Caki2 (cell line): ENCODE measurements around the gene SEC14L1. TPM values are rescaled to one million over a fixed set of nuclear protein-coding genes. Genes with fewer than 3 reads are reported as not detected.

Source experiments
- DNase-seq: peaks from one replicate; pipeline ENCODE4 v3.0.0-alpha.2; 2015; ENCODE audit warnings: low read depth
- in situ Hi-C: cut with HindIII; loops from 2 replicates; pipeline ENCODE4 v1.10.0; 2016; ENCODE audit warnings: low sequenced_read_pairs, low pct_unique_long_range_greater_than_20kb, mixed read lengths
- total RNA-seq: library from RNA; depleted of rRNA; stranded (reverse); fragments of >200 nt; shearing (Covaris generic); gene quantifications from 2 replicates; pipeline ENCODE4 v1.2.3, GENCODE V29; 2014; ENCODE audit warnings: low replicate concordance

The SEC14L1 gene
- total RNA-seq, 1 experiment from 2014 or later, result 13.3 TPM

- in situ Hi-C loops, result no loop called here
- no peak for DNase-seq
Measured at GRCh38 chr17:77258638-77259037, 117.9 kb downstream of the SEC14L1 start.

DNA sequence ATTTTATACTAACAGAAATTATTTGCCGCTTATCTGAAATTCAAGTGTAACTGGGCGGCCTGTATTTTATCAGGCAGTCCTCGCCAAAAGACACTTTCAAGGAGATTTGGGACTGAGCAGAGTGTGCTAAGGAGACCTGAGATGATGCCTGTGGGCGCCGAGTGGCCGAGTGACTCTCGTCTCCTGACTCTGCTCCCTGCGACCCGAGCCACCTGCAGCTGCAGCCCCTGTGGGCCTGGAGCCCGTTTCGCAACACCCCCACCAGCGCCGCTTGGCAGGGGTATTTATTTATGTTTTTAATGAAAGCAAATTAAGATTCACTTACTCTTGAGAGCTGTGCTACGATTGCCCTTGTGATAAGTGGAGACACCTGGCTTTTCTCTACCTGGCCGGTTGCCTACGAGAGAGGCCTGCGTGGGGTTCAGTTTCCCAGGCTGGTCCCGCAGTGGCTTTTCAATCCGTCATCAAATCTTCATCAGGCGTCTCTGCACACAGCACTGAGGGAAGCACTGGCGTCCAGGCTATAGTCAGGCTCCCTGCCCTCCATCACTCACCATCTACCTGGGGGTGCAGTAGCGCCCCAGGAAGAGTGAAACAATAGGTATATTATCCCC is 124.0 kb downstream of the SEC14L1 start:
- no peak for DNase-seq
- in situ Hi-C loops, result no loop called here

GRCh38 chr17:77266213-77266612 is 125.4 kb downstream of the SEC14L1 start:
- no peak for DNase-seq
- in situ Hi-C loops, result no loop called here
